CD4-positive, alpha-beta T cell (primary cell): ENCODE data around the gene CYP26B1. TPM values are rescaled to one million over a fixed set of nuclear protein-coding genes. Genes with fewer than 3 reads are reported as not detected.
"Not testable (repeated sequence)": the region's sequence is repeated elsewhere in the genome, so short reads cannot be mapped to it uniquely, and the experiment has no call there.

Experiments used
- ATAC-seq: fragments of 200-7000 bp; cut with Tn5 transposase; one replicate; pipeline ENCODE4 v1.10.0; 2022; ENCODE audit warnings: mild to moderate bottlenecking; ENCODE audit not compliant: poor library complexity
- CTCF ChIA-PET: fragments of 350-600 bp; sonication (Branson Sonifier 250); formaldehyde crosslinking; loops from one replicate; lab custom pipeline; 2021; ENCODE audit warnings: antibody characterized with exemption, inconsistent platforms; lab: Charles Lee
- POLR2A ChIA-PET: fragments of 350-600 bp; sonication (Branson Sonifier 250); formaldehyde crosslinking; loops from one replicate; lab custom pipeline; 2021; ENCODE audit warnings: antibody characterized with exemption, inconsistent platforms; lab: Charles Lee
- DNase-seq, 14 experiments: peaks; one replicate each; pipeline ENCODE4 v3.0.0-alpha.2; 2013 to 2020; ENCODE audit warnings: mixed read lengths in 2 of 14
- H3K27ac ChIP-seq, 2 donors: one replicate each; pipeline versions ENCODE4 v1.5.1 to v1.7.0; 2013; ENCODE audit warnings: low read length in 2 of 2, low read depth in 1 of 2, mild to moderate bottlenecking in 1 of 2
- H3K27me3 ChIP-seq, 2 experiments: 1 replicate in 1 of 2; 2 replicates in 1 of 2; pipeline versions ENCODE4 v1.6.1 to v1.7.0; 2013; ENCODE audit warnings: low read length in 2 of 2, control low read depth in 1 of 2, mild to moderate bottlenecking in 1 of 2, moderate library complexity in 1 of 2; ENCODE audit not compliant: insufficient read depth in 2 of 2, control insufficient read depth in 1 of 2
- H3K36me3 ChIP-seq: one replicate; pipeline ENCODE4 v1.6.1; 2013; ENCODE audit warnings: low read length, control low read depth; ENCODE audit not compliant: insufficient read depth
- H3K4me1 ChIP-seq: one replicate; pipeline ENCODE4 v1.6.1; 2013; ENCODE audit warnings: low read length, control low read depth; ENCODE audit not compliant: insufficient read depth
- H3K4me3 ChIP-seq: one replicate; pipeline ENCODE4 v1.5.1; 2013; ENCODE audit warnings: mild to moderate bottlenecking, low read length, moderate library complexity
- H3K9me3 ChIP-seq, 2 experiments: 1 replicate in 1 of 2; 2 replicates in 1 of 2; pipeline versions ENCODE4 v1.6.1 to v1.7.0; 2013; ENCODE audit warnings: low read length in 2 of 2, mild to moderate bottlenecking in 2 of 2, control low read depth in 1 of 2, moderate library complexity in 1 of 2; ENCODE audit not compliant: control insufficient read depth in 1 of 2, insufficient read depth in 1 of 2
- H3K27ac Mint-ChIP-seq: one replicate; pipeline ENCODE4 v1.8.0; 2020; ENCODE audit warnings: mixed read lengths
- H3K27me3 Mint-ChIP-seq: one replicate; pipeline ENCODE4 v1.8.0; 2021; ENCODE audit warnings: mixed read lengths
- H3K36me3 Mint-ChIP-seq: one replicate; pipeline ENCODE4 v1.8.0; 2021; ENCODE audit warnings: low read depth, mixed read lengths
- H3K4me1 Mint-ChIP-seq: one replicate; pipeline ENCODE4 v1.8.0; 2021; ENCODE audit warnings: low read depth, mixed read lengths
- H3K4me3 Mint-ChIP-seq: one replicate; pipeline ENCODE4 v1.8.0; 2020; ENCODE audit warnings: mild to moderate bottlenecking, mixed read lengths
- H3K9me3 Mint-ChIP-seq: one replicate; pipeline ENCODE4 v1.8.0; 2020; ENCODE audit warnings: mixed read lengths
- intact Hi-C, 2 experiments: fragments of 100-400 bp; cut with DNase I in 1 of 2; cut with micrococcal nuclease in 1 of 2; formaldehyde crosslinking; loops; one replicate each; pipeline versions ENCODE4 v1.15.1 to v1.9.0; 2023 to 2025; cut with DNase I, micrococcal nuclease
- total RNA-seq, 174 experiments: library from RNA in 2 of 174; stranded (reverse) in 2 of 174; gene quantifications; one replicate each; pipeline ENCODE4 v1.2.3 and lab custom pipeline; 2021 to 2026
- TF ChIP-seq, protein P1 (sequence below): fragments of 200-600 bp; IDR thresholded peaks from one replicate; pipeline ENCODE4 v1.8.0; 2022; ENCODE audit warnings: antibody characterized with exemption, mild to moderate bottlenecking

CYP26B1 gene
- total RNA-seq, 2 experiments from 2014 or later: 0.05 TPM; not detected in 1

DNA sequence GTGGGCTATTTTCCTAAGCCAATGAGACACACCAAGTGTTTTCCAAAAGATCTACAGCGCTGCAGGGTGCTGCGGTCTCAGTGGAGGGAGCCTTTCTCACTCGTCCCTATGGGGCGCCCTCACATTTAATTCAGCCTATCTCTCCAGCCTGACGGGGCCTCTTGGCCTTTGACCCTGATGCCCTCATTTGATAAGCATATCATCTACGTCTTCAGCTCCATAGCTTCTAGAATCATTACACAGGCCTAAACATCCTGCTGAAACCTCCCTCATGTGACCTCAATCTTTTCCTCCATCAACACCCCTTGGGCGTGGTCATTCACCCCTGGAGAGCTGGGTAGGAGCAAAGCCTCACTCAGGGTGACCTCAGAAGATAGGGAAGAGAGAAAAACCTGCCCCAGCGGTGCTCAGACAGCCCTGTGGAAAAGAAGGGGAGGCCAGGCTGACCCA, 57.4 kb downstream of the CYP26B1 start:
- Histone ChIP-seq H3K27me3 (no peaks in the 10 kb centered on the region), H3K4me3 (no peak overlapping the region), H3K36me3 (no peaks in the 10 kb centered on the region), H3K4me1 (no peaks in the 10 kb centered on the region), H3K9me3 (peaks cover 0 to 9% of the 10 kb centered on the region in 2 experiments), H3K27ac (no peak overlapping the region)
- no peak for ATAC-seq
- no peaks in the 10 kb centered on the region for H3K9me3 Mint-ChIP-seq
- H3K36me3 Mint-ChIP-seq: no peaks in the 10 kb centered on the region
- H3K27ac Mint-ChIP-seq: no peak overlapping the region
- H3K27me3 Mint-ChIP-seq: peaks cover 17% of the 10 kb centered on the region
- intact Hi-C loops: no loop called here
- H3K4me1 Mint-ChIP-seq: no peaks in the 10 kb centered on the region
- TF ChIP-seq, protein P1, sequence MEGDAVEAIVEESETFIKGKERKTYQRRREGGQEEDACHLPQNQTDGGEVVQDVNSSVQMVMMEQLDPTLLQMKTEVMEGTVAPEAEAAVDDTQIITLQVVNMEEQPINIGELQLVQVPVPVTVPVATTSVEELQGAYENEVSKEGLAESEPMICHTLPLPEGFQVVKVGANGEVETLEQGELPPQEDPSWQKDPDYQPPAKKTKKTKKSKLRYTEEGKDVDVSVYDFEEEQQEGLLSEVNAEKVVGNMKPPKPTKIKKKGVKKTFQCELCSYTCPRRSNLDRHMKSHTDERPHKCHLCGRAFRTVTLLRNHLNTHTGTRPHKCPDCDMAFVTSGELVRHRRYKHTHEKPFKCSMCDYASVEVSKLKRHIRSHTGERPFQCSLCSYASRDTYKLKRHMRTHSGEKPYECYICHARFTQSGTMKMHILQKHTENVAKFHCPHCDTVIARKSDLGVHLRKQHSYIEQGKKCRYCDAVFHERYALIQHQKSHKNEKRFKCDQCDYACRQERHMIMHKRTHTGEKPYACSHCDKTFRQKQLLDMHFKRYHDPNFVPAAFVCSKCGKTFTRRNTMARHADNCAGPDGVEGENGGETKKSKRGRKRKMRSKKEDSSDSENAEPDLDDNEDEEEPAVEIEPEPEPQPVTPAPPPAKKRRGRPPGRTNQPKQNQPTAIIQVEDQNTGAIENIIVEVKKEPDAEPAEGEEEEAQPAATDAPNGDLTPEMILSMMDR: no peak
- DNase-seq: no peak
- ChIA-PET CTCF (no interaction called here), POLR2A (no interaction called here)
- no peak overlapping the region for H3K4me3 Mint-ChIP-seq

DNA sequence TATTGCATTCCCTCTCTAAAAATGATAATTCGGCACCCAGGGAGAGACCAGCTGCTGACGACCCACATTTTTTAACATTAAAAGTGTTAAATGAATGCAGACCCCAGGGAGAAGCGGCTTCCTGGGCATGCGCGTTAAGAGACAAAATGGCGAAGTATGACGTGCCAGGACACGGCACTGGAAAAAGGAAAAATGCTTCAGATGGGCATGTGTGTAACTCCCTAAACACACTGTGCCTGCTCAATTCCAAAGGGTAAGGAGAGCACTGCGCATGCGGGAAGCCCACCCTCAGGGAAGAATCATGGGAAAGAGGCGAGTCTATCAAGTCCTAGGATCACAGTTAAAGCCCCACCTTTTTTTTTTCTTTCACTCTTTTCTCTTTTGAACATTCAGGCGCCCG, 58.1 kb downstream of the CYP26B1 start:
- ChIA-PET CTCF (no interaction called here), POLR2A (no interaction called here)
- no peak overlapping the region for H3K4me3 Mint-ChIP-seq
- Histone ChIP-seq H3K9me3 (peaks cover 0 to 9% of the 10 kb centered on the region in 2 experiments), H3K27ac (no peak overlapping the region), H3K4me1 (no peaks in the 10 kb centered on the region), H3K36me3 (no peaks in the 10 kb centered on the region), H3K4me3 (no peak overlapping the region), H3K27me3 (no peaks in the 10 kb centered on the region)
- H3K4me1 Mint-ChIP-seq: no peaks in the 10 kb centered on the region
- intact Hi-C loops: no loop called here
- no peaks in the 10 kb centered on the region for H3K9me3 Mint-ChIP-seq
- ATAC-seq: no peak
- no peak for DNase-seq
- H3K36me3 Mint-ChIP-seq: no peaks in the 10 kb centered on the region
- H3K27ac Mint-ChIP-seq: no peak overlapping the region
- TF ChIP-seq, protein P1: no peak
- H3K27me3 Mint-ChIP-seq: peaks cover 17% of the 10 kb centered on the region

DNA sequence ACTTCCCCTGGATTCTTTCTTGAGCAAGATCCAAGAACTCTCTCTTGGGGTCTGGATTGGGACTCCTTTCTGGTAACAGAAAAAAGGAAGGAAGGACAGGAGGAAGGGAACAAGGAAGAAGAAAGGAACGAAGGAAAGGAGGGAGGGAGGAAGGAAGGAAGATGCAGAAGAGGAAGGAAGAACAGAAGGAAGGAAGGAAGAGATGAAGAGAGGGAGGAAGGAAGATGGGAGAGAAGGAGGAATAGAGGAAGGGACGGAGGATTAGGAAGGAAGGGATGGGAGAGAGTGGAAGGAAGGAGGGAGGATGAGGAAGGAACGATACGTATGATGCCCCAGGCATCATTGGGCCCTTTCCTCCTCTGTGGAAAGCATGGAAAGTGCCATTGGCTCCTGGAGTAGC, 58.6 kb downstream of the CYP26B1 start:
- Histone ChIP-seq H3K9me3 (peaks cover 0 to 12% of the 10 kb centered on the region in 2 experiments), H3K27ac (no peak overlapping the region), H3K4me3 (no peak overlapping the region), H3K27me3 (no peaks in the 10 kb centered on the region), H3K4me1 (no peaks in the 10 kb centered on the region), H3K36me3 (no peaks in the 10 kb centered on the region)
- no peak overlapping the region for H3K4me3 Mint-ChIP-seq
- H3K9me3 Mint-ChIP-seq: no peaks in the 10 kb centered on the region
- POLR2A ChIA-PET: no interaction called here
- TF ChIP-seq, protein P1: no peak
- no peaks in the 10 kb centered on the region for H3K4me1 Mint-ChIP-seq
- H3K27me3 Mint-ChIP-seq: peaks cover 16% of the 10 kb centered on the region
- DNase-seq (no peak), ATAC-seq (no peak)
- no peak overlapping the region for H3K27ac Mint-ChIP-seq
- H3K36me3 Mint-ChIP-seq: no peaks in the 10 kb centered on the region
- intact Hi-C loops: no loop called here
- CTCF ChIA-PET: no interaction called here

DNA sequence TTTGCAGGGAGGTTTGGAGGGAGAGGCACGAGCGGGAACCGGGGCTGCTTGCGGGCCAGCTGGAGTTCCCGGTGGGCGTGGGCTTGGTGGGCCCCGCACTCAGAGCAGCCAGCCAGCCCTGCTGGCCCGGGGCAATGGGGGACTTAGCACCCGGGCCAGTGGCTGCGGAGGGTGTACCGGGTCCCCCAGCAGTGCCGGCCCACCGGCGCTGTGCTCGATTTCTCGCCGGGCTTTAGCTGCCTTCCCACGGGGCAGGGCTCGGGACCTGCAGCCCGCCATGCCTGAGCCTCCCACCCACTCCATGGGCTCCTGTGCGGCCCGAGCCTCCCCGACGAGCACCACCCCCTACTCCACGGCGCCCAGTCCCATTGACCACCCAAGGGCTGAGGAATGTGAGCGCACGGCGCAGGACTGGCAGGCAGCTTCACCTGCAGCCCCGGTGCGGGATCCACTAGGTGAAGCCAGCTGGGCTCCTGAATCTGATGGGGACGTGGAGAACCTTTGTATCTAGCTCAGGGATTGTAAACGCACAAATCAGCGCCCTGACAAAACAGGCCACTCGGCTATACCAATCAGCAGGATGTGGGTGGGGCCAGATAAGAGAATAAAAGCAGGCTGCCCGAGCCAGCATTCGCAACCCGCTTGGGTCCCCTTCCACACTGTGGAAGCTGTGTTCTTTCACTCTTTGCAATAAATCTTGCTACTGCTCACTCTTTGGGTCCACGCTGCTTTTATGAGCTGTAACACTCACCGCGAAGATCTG, 60.6 kb downstream of the CYP26B1 start:
- POLR2A ChIA-PET, H3K9me3 Mint-ChIP-seq, DNase-seq, intact Hi-C loops, H3K4me1 Mint-ChIP-seq, H3K27me3 Mint-ChIP-seq, H3K36me3 Mint-ChIP-seq, H3K27me3 ChIP-seq, CTCF ChIA-PET, H3K36me3 ChIP-seq, H3K27ac ChIP-seq, H3K27ac Mint-ChIP-seq, H3K4me3 Mint-ChIP-seq, H3K4me1 ChIP-seq, H3K4me3 ChIP-seq, ATAC-seq: not testable (repeated sequence)
- peaks cover 0 to 25% of the 10 kb centered on the region in 2 experiments for H3K9me3 ChIP-seq
